Measurements from ENCODE around the gene HDDC3.

Gene HDDC3

DNA sequence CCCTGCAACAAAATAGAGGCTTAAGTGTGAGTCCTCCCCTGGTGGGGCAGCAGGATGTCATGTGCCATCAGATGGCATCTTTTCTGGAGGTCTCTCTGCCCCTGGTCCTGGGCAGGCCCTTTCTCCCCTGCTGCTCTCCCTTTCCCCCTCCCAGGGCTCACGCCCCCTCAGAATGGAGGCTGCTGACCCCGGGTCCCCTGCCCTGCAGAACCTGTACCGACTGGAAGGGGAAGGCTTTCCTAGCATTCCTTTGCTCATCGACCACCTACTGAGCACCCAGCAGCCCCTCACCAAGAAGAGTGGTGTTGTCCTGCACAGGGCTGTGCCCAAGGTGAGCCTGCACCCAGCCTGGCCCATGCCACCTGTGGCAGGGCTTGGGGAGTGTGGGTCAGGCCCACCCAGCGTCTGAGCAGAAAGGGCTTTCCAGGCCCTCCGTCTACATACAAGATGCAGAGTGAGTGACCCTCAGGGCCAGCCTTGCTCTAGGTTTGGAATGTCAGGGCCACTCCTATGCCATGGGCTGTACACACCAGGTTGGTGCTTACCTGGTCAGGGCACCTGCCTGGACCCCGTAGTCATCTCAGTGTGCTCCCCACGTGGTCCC is 40.9 kb downstream of the HDDC3 start:
- no peak for DNase-seq (ENCODE audit: low read depth in 3 of 3)

DNA sequence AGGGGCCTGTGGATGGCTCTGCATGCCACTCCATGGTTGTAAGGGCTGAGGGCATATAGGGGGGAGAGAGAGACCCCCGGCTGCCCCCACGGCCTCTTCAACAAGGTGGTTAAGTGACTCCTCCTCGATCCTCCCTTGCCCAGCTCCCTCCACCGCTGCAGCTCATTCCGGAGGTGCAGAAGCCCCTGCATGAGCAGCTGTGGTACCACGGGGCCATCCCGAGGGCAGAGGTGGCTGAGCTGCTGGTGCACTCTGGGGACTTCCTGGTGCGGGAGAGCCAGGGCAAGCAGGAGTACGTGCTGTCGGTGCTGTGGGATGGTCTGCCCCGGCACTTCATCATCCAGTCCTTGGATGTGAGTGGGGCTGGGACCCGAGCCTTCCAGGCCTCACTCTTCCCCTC is 41.5 kb downstream of the HDDC3 start:
- DNase-seq (ENCODE audit: low read depth in 3 of 3), result no peak

DNA sequence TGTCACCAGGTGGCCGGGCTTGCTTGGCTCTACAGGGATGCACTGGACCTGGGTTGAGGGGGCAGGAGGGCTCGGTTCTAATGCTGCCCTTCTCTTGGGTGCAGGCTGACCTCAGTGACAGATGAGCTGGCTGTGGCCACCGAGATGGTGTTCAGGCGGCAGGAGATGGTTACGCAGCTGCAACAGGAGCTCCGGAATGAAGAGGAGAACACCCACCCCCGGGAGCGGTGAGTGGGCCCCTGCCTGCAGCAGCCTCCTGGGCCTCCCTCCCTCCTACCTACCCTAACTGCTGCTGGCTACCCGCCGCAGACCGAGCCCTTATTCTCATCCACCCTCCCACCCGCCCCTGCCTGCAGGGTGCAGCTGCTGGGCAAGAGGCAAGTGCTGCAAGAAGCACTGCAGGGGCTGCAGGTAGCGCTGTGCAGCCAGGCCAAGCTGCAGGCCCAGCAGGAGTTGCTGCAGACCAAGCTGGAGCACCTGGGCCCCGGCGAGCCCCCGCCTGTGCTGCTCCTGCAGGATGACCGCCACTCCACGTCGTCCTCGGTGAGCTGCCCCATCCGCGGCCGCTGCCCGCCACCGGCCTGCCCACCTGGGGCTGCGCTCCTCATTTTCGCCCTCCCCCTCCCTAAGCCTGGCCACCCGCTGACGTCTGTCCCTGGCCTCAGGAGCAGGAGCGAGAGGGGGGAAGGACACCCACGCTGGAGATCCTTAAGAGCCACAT is 42.5 kb downstream of the HDDC3 start:
- no peak for DNase-seq (ENCODE audit: low read depth in 3 of 3)

DNA sequence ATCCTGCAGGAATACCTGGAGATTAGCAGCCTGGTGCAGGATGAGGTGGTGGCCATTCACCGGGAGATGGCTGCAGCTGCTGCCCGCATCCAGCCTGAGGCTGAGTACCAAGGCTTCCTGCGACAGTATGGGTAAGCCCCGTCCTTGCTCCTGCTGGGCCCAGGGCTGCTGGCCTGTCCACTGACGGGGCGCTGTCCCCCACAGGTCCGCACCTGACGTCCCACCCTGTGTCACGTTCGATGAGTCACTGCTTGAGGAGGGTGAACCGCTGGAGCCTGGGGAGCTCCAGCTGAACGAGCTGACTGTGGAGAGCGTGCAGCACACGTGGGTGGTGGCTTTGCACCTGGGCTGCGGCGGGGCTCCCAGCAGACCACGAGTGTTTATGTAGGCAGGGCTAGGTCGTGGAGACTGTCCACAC is 43.0 kb downstream of the HDDC3 start:
- no peak for DNase-seq (ENCODE audit: low read depth in 3 of 3)

DNA sequence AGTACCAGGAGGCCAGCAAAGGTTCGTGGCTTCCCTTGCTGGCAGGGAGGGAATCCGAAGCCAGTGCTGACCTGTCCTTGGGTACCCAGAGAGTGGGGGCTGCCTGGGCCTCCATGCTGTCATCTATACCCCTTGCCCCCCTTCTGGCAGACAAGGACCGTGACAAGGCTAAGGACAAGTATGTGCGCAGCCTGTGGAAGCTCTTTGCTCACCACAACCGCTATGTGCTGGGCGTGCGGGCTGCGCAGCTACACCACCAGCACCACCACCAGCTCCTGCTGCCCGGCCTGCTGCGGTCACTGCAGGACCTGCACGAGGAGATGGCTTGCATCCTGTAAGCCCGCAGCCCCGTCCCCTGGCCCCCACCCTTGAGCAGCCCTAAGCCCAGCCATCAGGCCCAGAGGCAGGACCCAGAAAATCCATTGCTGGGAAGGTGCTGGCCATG is 45.3 kb downstream of the HDDC3 start:
- no peak for DNase-seq (ENCODE audit: low read depth in 3 of 3)

DNA sequence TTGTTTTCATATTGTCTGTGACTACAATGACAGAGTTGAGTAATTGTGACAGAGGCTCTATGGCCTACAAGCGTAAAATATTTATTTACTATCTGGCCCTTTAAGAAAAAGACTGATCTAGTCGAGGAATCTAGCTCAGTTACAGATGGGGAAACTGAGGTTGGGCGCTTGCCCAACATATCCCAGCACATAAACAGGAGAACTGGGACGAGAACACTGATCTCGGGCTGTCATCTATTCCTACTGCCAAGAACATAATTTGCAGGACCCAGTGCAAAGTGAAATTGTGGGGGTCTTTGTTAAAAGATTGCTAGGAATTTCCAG is 46.1 kb downstream of the HDDC3 start:
- DNase-seq (ENCODE audit: low read depth in 3 of 3), result no peak

DNA sequence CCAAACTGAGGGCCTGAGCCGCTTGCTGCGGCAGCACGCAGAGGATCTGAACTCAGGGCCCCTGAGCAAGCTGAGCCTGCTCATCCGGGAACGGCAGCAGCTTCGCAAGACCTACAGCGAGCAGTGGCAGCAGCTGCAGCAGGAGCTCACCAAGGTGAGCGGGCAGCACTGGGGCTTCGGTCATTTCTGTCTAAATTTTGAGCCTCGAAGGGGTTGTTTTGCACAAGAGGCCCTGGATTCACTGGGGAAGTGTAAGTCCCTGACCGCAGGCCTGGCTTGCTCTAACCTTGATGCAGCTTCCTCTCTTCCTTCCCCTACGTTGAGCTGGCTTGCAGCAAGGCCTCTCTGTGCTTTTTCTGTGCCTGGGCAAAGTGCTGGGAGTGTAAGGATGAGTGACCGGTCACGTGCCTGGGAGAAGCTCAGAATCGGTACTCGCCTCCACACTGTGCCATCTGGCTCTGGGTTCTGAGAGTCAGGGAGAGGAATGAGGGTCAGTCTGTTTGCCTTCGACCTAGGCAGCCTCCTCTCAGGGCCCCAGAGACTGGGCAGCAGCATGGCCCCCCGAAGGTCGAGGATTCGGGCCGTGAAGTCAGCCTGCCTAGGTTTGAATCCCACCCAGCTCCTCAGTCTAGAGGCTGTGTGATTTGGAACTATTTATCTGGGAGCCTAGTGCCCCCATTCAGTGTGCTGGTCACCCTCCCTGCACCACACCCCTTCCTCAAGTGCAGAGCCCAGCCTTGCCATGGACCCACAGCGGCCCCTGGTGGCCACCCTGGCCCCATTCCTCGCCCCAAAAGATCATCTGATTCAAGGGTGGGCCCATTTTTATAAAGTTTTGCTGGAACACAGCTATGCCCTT is 46.7 kb downstream of the HDDC3 start:
- DNase-seq (ENCODE audit: low read depth in 3 of 3), result peak; percentile 56 to 79 (median 68)

DNA sequence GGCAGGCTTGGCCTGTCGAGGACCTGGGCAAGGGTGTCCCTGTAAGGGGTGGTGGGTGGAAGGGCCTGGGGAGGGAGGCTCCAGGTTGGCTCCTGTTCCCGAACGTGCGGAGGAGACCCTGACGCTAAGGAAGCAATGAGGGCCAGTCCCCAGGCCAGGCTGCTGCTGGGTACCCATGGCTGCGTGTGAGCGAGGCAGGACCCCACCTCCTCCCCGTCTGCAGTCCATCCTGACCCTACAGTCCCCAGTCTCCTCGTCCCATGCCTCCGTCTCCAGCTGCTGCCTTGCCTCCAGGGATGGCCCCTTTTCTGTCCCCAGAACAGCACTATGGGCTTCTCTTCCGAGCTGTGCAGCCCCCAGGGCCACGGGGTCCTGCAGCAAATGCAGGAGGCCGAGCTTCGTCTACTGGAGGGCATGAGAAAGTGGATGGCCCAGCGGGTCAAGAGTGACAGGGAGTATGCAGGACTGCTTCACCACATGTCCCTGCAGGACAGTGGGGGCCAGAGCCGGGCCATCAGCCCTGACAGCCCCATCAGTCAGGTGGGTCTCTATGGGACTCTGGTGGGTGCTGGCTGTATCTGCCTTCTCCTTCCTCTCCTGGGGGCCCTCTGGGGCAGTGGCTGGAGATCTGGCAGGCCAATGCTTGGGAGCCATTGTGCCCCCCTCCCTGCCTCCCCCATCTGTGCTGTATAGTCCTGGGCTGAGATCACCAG is 47.5 kb downstream of the HDDC3 start:
- DNase-seq (ENCODE audit: low read depth in 3 of 3), result no peak

DNA sequence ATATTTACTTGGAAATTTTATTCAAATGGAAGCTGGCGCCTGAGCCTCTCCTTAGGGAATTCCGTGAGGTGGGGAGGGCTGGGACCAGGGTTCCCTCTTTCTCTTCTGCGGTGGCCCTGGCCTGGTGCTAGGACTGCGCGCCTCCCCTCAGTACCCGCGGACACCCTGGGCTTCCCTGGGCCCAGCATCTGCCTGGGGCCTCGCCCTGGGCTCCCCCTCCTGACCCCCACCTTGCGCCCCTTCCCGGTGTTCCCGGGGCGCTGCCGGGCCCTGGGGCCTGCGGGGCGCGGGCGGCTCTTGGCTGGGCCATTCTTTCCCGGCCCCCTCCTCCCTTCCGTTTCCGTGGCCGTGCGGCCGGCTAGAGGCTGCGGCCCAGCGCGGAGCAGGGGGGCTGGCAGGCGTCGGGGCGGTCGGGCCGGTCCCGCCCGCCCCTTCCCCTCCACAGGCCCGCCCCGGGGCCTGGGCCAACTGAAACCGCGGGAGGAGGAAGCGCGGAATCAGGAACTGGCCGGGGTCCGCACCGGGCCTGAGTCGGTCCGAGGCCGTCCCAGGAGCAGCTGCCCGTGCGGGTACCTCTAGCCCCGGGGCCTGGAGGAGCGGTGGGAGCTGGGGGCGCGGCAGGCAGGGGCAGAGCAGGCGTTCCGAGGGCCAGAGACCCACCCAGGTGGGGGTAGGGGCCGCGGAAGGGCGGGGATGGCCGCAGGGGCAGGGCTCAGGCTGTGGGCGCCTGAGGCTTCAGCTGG is 48.2 kb downstream of the HDDC3 start, which contains the start of gene FES:
FES (plus strand) TSS at position 529 of the 743 bp plus-strand sequence. CDS start 542 bp downstream, outside the sequence.
- DNase-seq (ENCODE audit: low read depth in 3 of 3), result no peak

DNA sequence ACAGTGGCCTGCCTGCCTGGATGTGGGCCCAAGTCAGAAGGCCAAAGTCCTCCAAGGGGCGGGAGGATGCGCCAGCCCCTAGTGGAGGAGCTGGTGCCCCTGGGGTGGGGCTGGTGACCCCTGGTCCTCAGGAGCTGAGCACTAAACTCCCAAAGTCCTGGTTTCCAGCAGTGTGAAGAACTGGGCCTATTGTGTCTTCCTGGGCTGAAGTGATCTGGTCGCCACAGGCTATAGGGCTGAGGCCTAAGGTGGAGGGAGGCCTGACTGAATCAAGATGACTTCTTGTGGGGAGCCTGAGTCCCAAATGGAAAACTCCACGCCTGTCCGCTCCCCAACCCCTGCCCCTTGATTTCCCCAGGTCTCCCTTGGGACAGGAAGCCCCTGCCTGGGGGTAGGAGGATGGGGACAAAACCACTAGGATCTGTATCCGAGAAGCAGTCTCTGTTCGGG is 48.8 kb downstream of the HDDC3 start:
- DNase-seq (ENCODE audit: low read depth in 3 of 3), result no peak

DNA sequence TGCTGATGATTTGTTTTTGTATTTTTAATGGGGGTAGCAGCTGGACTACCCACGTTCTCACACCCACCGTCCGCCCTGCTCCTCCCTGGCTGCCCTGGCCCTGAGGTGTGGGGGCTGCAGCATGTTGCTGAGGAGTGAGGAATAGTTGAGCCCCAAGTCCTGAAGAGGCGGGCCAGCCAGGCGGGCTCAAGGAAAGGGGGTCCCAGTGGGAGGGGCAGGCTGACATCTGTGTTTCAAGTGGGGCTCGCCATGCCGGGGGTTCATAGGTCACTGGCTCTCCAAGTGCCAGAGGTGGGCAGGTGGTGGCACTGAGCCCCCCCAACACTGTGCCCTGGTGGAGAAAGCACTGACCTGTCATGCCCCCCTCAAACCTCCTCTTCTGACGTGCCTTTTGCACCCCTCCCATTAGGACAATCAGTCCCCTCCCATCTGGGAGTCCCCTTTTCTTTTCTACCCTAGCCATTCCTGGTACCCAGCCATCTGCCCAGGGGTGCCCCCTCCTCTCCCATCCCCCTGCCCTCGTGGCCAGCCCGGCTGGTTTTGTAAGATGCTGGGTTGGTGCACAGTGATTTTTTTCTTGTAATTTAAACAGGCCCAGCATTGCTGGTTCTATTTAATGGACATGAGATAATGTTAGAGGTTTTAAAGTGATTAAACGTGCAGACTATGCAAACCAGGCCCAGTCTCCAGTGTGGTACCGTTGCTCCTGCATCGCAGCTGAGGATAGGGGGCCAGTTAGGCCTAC is 49.4 kb downstream of the HDDC3 start:
- DNase-seq (ENCODE audit: low read depth in 3 of 3), result no peak

DNA sequence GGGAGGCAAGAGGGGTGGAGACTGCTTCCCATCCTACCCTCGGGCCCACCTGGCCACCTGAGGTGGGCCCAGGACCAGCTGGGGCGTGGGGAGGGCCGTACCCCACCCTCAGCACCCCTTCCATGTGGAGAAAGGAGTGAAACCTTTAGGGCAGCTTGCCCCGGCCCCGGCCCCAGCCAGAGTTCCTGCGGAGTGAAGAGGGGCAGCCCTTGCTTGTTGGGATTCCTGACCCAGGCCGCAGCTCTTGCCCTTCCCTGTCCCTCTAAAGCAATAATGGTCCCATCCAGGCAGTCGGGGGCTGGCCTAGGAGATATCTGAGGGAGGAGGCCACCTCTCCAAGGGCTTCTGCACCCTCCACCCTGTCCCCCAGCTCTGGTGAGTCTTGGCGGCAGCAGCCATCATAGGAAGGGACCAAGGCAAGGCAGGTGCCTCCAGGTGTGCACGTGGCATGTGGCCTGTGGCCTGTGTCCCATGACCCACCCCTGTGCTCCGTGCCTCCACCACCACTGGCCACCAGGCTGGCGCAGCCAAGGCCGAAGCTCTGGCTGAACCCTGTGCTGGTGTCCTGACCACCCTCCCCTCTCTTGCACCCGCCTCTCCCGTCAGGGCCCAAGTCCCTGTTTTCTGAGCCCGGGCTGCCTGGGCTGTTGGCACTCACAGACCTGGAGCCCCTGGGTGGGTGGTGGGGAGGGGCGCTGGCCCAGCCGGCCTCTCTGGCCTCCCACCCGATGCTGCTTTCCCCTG is 50.2 kb downstream of the HDDC3 start:
- DNase-seq (ENCODE audit: low read depth in 3 of 3), result no peak

DNA sequence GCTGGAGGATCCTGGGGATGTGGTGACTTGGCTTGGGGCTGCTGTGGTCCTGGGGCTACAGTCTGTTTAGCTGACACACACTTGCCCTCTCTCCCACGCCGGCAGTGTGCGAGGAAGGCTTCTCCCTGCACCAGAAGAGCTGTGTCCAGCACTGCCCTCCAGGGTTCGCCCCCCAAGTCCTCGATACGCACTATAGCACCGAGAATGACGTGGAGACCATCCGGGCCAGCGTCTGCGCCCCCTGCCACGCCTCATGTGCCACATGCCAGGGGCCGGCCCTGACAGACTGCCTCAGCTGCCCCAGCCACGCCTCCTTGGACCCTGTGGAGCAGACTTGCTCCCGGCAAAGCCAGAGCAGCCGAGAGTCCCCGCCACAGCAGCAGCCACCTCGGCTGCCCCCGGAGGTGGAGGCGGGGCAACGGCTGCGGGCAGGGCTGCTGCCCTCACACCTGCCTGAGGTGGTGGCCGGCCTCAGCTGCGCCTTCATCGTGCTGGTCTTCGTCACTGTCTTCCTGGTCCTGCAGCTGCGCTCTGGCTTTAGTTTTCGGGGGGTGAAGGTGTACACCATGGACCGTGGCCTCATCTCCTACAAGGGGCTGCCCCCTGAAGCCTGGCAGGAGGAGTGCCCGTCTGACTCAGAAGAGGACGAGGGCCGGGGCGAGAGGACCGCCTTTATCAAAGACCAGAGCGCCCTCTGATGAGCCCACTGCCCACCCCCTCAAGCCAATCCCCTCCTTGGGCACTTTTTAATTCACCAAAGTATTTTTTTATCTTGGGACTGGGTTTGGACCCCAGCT is 51.0 kb downstream of the HDDC3 start:
- no peak for DNase-seq (ENCODE audit: low read depth in 3 of 3)

DNA sequence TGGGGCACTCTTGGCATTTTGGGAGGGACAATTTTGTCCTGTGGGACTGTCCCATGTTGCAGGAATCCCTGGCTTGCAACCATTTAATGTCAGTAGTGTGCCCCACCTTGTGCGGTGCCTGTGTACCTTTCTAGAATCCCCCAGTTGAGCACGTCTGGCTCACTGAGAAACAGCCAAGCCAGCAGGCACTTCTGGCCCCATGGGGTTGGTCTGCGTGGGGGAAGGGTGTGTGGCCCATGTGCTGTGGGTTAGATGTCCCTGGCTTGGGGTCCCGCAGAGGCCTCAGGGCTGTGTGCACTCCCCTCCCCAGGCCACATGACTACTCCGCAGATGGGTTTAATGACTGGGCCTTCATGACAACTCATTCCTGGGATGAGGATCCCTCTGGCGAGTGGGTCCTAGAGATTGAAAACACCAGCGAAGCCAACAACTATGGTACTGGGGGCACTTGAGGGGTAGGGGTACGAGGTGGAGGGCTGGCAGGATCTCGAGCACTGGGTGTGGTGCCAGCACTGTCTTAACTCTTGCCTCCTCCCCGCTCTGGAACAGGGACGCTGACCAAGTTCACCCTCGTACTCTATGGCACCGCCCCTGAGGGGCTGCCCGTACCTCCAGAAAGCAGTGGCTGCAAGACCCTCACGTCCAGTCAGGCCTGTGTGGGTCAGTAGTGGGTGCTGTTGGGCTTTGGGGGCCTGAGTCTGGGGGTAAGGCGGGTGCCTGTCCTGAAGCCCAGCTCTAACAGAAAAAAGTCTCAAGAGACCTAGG is 51.8 kb downstream of the HDDC3 start:
- no peak for DNase-seq (ENCODE audit: low read depth in 3 of 3)
